ENCODE results near the gene SLC29A1.

- TF ChIP-seq CTCF (IDR thresholded peaks at IDR 0.05; ENCODE audit: extremely low read depth in 1 of 2, insufficient read depth in 1 of 2, low read depth in 1 of 2, low read length in 2 of 2) (no peak), POLR2AphosphoS5 (IDR thresholded peaks at IDR 0.05; ENCODE audit: insufficient read depth, low read depth, low read length) (no peak), POLR2A (IDR thresholded peaks at IDR 0.05; ENCODE audit: low read depth, low read length) (no peak)
Measured at GRCh38 chr6:44258325-44258863, 35.0 kb downstream of the SLC29A1 start.
